H9 (cell line): Measurements from ENCODE around the gene DOCK7. TPM values are rescaled to one million over a fixed set of nuclear protein-coding genes. Genes with fewer than 3 reads are reported as not detected.

ENCODE experiments used
- DNase-seq: peaks from one replicate; pipeline ENCODE4 v3.0.0-alpha.2; 2017
- H2AFZ ChIP-seq: one replicate; pipeline ENCODE4 v1.6.1; 2013; ENCODE audit warnings: mild to moderate bottlenecking, low read length, control low read depth, moderate library complexity
- H2AK5ac ChIP-seq: 2 replicates; pipeline ENCODE4 v1.6.1; 2013; ENCODE audit warnings: low read length, control low read depth, mixed read lengths; ENCODE audit not compliant: insufficient read length
- H2BK120ac ChIP-seq: one replicate; pipeline ENCODE4 v1.6.1; 2013; ENCODE audit warnings: low read depth, mild to moderate bottlenecking, low read length, control low read depth, inconsistent platforms; ENCODE audit not compliant: poor library complexity, severe bottlenecking
- H2BK12ac ChIP-seq: 2 replicates; pipeline ENCODE4 v1.6.1; 2013; ENCODE audit warnings: low read length, control low read depth, mixed read lengths, low read depth; ENCODE audit not compliant: insufficient read length
- H2BK15ac ChIP-seq: 2 replicates; pipeline ENCODE4 v1.6.1; 2013; ENCODE audit warnings: low read depth, low read length, control low read depth
- H2BK20ac ChIP-seq: one replicate; pipeline ENCODE4 v1.6.1; 2013; ENCODE audit warnings: low read depth, mild to moderate bottlenecking, low read length, control low read depth, inconsistent platforms; ENCODE audit not compliant: poor library complexity, severe bottlenecking
- H2BK5ac ChIP-seq: 2 replicates; pipeline ENCODE4 v1.6.1; 2013; ENCODE audit warnings: low read length, control low read depth, mixed read lengths; ENCODE audit not compliant: insufficient read length
- H3K14ac ChIP-seq: 2 replicates; pipeline ENCODE4 v1.6.1; 2013; ENCODE audit warnings: low read length, control low read depth; ENCODE audit not compliant: insufficient read depth
- H3K18ac ChIP-seq: 2 replicates; pipeline ENCODE4 v1.6.1; 2013; ENCODE audit warnings: low read depth, mild to moderate bottlenecking, mixed read lengths, low read length, control low read depth; ENCODE audit not compliant: insufficient read length
- H3K23ac ChIP-seq: 2 replicates; pipeline ENCODE4 v1.6.1; 2013; ENCODE audit warnings: low read length, control low read depth, mixed read lengths, low read depth; ENCODE audit not compliant: insufficient read length
- H3K23me2 ChIP-seq: 2 replicates; pipeline ENCODE4 v1.6.1; 2013; ENCODE audit warnings: low read depth, mild to moderate bottlenecking, mixed read lengths, low read length, control low read depth; ENCODE audit not compliant: insufficient read length, poor library complexity, severe bottlenecking
- H3K27ac ChIP-seq: 2 replicates; pipeline ENCODE4 v1.5.1; 2013; ENCODE audit warnings: low read length, control low read depth, mixed read lengths, low read depth; ENCODE audit not compliant: insufficient read length
- H3K27me3 ChIP-seq: 2 replicates; pipeline ENCODE4 v1.6.1; 2013; ENCODE audit warnings: low read length, control low read depth, inconsistent platforms; ENCODE audit not compliant: insufficient read depth
- H3K4ac ChIP-seq: 2 replicates; pipeline ENCODE4 v1.6.1; 2013; ENCODE audit warnings: low read depth, mild to moderate bottlenecking, control low read depth, inconsistent platforms, low read length, moderate library complexity
- H3K4me1 ChIP-seq: 2 replicates; pipeline ENCODE4 v1.6.1; 2013; ENCODE audit warnings: low read length, control low read depth, inconsistent platforms; ENCODE audit not compliant: insufficient read depth
- H3K4me2 ChIP-seq: 2 replicates; pipeline ENCODE4 v1.6.1; 2013; ENCODE audit warnings: low read length, control low read depth, mixed read lengths; ENCODE audit not compliant: insufficient read length, insufficient read depth
- H3K56ac ChIP-seq: 2 replicates; pipeline ENCODE4 v1.6.1; 2013; ENCODE audit warnings: low read depth, mild to moderate bottlenecking, mixed read lengths, low read length, control low read depth; ENCODE audit not compliant: insufficient read length
- H3K79me1 ChIP-seq: 2 replicates; pipeline ENCODE4 v1.6.1; 2013; ENCODE audit warnings: low read depth, mild to moderate bottlenecking, moderate library complexity, low read length, control low read depth, inconsistent platforms; ENCODE audit not compliant: insufficient read depth, poor library complexity, severe bottlenecking
- H3K79me2 ChIP-seq: 2 replicates; pipeline ENCODE4 v1.6.1; 2013; ENCODE audit warnings: low read length, control low read depth, inconsistent platforms; ENCODE audit not compliant: insufficient read depth
- H3K9ac ChIP-seq: 2 replicates; pipeline ENCODE4 v1.6.1; 2013; ENCODE audit warnings: low read length, control low read depth, mixed read lengths; ENCODE audit not compliant: insufficient read length; ENCODE audit errors: extremely low read depth
- H3K9me3 ChIP-seq: one replicate; pipeline ENCODE4 v1.6.1; 2013; ENCODE audit warnings: low read depth, low read length, inconsistent platforms; ENCODE audit not compliant: control insufficient read depth
- H3T11ph ChIP-seq: one replicate; pipeline ENCODE4 v1.6.1; 2013; ENCODE audit warnings: mild to moderate bottlenecking, low read length, control low read depth, inconsistent platforms
- H4K20me1 ChIP-seq: one replicate; pipeline ENCODE4 v1.6.1; 2013; ENCODE audit not compliant: control insufficient read depth, insufficient read length, insufficient read depth
- H4K5ac ChIP-seq: 2 replicates; pipeline ENCODE4 v1.6.1; 2013; ENCODE audit warnings: low read depth, mild to moderate bottlenecking, mixed read lengths, low read length, control low read depth; ENCODE audit not compliant: insufficient read length
- H4K8ac ChIP-seq: replicated peaks from 2 replicates; pipeline ENCODE4 v1.6.1; 2013; ENCODE audit warnings: low read length, control low read depth, mixed read lengths, low read depth; ENCODE audit not compliant: insufficient read length
- H4K91ac ChIP-seq: 2 replicates; pipeline ENCODE4 v1.6.1; 2013; ENCODE audit warnings: low read depth, mild to moderate bottlenecking, moderate library complexity, mixed read lengths, low read length, control low read depth; ENCODE audit not compliant: insufficient read length
- H3K27ac Mint-ChIP-seq, 3 experiments: 2 replicates in 2 of 3; 3 replicates in 1 of 3; pipeline ENCODE4 v1.8.0; 2020 to 2021; ENCODE audit warnings: mixed read lengths in 3 of 3, mild to moderate bottlenecking in 1 of 3, moderate library complexity in 1 of 3
- H3K27me3 Mint-ChIP-seq: 2 replicates; pipeline ENCODE4 v1.8.0; 2021; ENCODE audit warnings: low read depth, mild to moderate bottlenecking, moderate library complexity, mixed read lengths
- H3K36me3 Mint-ChIP-seq, 3 experiments: 2 replicates in 2 of 3; 3 replicates in 1 of 3; pipeline ENCODE4 v1.8.0; 2020 to 2021; ENCODE audit warnings: low read depth in 3 of 3, mixed read lengths in 3 of 3; ENCODE audit not compliant: insufficient read depth in 1 of 3
- H3K4me1 Mint-ChIP-seq, 2 experiments: 2 replicates each; pipeline ENCODE4 v1.8.0; 2020; ENCODE audit warnings: mixed read lengths in 2 of 2
- H3K4me3 Mint-ChIP-seq, 2 experiments: 2 replicates in 1 of 2; 3 replicates in 1 of 2; pipeline ENCODE4 v1.8.0; 2020 to 2021; ENCODE audit warnings: mild to moderate bottlenecking in 2 of 2, mixed read lengths in 2 of 2, moderate library complexity in 1 of 2
- H3K9me3 Mint-ChIP-seq, 2 experiments: 2 replicates in 1 of 2; 3 replicates in 1 of 2; pipeline ENCODE4 v1.8.0; 2020; ENCODE audit warnings: mild to moderate bottlenecking in 2 of 2, mixed read lengths in 2 of 2, moderate library complexity in 1 of 2
- WGBS: extraction: QIAGEN DNeasy Blood & Tissue Kit; methylation state at CpG from one replicate; pipeline ENCODE4 v1.1.7; 2013; ENCODE audit warnings: missing lambda C conversion rate, low lambda C conversion rate, mixed read lengths; ENCODE audit not compliant: insufficient read length; ENCODE audit errors: extremely low coverage; 5-methylcytosine and 5-hydroxymethylcytosine counted together
- total RNA-seq: library from RNA; stranded (reverse); gene quantifications from 2 replicates; pipeline ENCODE4 v1.2.1, GENCODE V29; 2021
- TF ChIP-seq, protein P1 (sequence below): fragments of 200-600 bp; sonication (generic); conservative IDR thresholded peaks from 3 replicates; pipeline ENCODE4 v1.8.0; 2021; ENCODE audit warnings: antibody characterized with exemption, mild to moderate bottlenecking

DOCK7 gene
- total RNA-seq, 1 experiment from 2014 or later: 36.8 TPM

GRCh38 chr1:62426794-62427193 is 261.4 kb downstream of the DOCK7 start:
- no CpG with 5 or more reads among the region's 1 CpG for WGBS

More at GRCh38 chr1:62426794-62427193, 261.4 kb downstream of the DOCK7 start:
- H3K9me3 ChIP-seq: no peaks in the 10 kb centered on the region
- no peak overlapping the region for H3K27ac ChIP-seq
- no peaks in the 10 kb centered on the region for H3K23me2 ChIP-seq
- H2AFZ ChIP-seq: no peak overlapping the region
- no peak overlapping the region for H2AK5ac ChIP-seq
- TF ChIP-seq, protein P1, sequence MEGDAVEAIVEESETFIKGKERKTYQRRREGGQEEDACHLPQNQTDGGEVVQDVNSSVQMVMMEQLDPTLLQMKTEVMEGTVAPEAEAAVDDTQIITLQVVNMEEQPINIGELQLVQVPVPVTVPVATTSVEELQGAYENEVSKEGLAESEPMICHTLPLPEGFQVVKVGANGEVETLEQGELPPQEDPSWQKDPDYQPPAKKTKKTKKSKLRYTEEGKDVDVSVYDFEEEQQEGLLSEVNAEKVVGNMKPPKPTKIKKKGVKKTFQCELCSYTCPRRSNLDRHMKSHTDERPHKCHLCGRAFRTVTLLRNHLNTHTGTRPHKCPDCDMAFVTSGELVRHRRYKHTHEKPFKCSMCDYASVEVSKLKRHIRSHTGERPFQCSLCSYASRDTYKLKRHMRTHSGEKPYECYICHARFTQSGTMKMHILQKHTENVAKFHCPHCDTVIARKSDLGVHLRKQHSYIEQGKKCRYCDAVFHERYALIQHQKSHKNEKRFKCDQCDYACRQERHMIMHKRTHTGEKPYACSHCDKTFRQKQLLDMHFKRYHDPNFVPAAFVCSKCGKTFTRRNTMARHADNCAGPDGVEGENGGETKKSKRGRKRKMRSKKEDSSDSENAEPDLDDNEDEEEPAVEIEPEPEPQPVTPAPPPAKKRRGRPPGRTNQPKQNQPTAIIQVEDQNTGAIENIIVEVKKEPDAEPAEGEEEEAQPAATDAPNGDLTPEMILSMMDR: no peak
- H3K4me1 Mint-ChIP-seq: 0 out of 4 replicates have a peak, but pooled peaks cover 3 to 4% of the 10 kb centered on the region in 2 experiments
- H3K27me3 ChIP-seq: no peaks in the 10 kb centered on the region
- no peak overlapping the region for H4K5ac ChIP-seq
- no peak overlapping the region for H3K56ac ChIP-seq
- H3K9me3 Mint-ChIP-seq: no peaks in the 10 kb centered on the region
- H2BK120ac ChIP-seq: no peak overlapping the region
- no peak overlapping the region for H2BK15ac ChIP-seq
- H3K27ac Mint-ChIP-seq: no peak overlapping the region
- no peaks in the 10 kb centered on the region for H3K79me2 ChIP-seq
- no peak overlapping the region for H3K14ac ChIP-seq
- H3K4ac ChIP-seq: no peak overlapping the region
- H4K8ac ChIP-seq: no peak overlapping the region
- H2BK12ac ChIP-seq: no peak overlapping the region
- no peak overlapping the region for H3K18ac ChIP-seq
- no peaks in the 10 kb centered on the region for H3K36me3 Mint-ChIP-seq
- no peak overlapping the region for H2BK5ac ChIP-seq
- H3K4me2 ChIP-seq: no peak overlapping the region
- no peak overlapping the region for H3K23ac ChIP-seq
- H4K91ac ChIP-seq: no peak overlapping the region
- H3K79me1 ChIP-seq: no peaks in the 10 kb centered on the region
- H3K27me3 Mint-ChIP-seq: peaks cover 2% of the 10 kb centered on the region; the same call in 1 of the 2 replicates
- H2BK20ac ChIP-seq: no peak overlapping the region
- no peak overlapping the region for H3K4me3 Mint-ChIP-seq
- no peak overlapping the region for H3T11ph ChIP-seq
- no peaks in the 10 kb centered on the region for H4K20me1 ChIP-seq
- H3K4me1 ChIP-seq: no peaks in the 10 kb centered on the region
- H3K9ac ChIP-seq: no peak overlapping the region
- no peak for DNase-seq
